NCI-H128 (cell line): ENCODE data around the gene TACC3.

Experiments
- DNase-seq: peaks from one replicate; lab custom pipeline; 2025; ENCODE audit not compliant: unreplicated experiment; lab: John Stamatoyannopoulos, UW

Gene TACC3

GRCh38 chr4:1721003-1721665, at the start of gene TACC3, which contains the start of gene TMEM129:
Gene TACC3 (plus strand): TSS chr4:1721521. CDS start chr4:1723422, 1,901 bp downstream.
Gene TMEM129 (minus strand): TSS chr4:1721323. CDS start chr4:1720837, 486 bp downstream.
- DNase-seq = peak; percentile 92

GRCh38 chr4:1673671-1674070, 47.6 kb upstream of the TACC3 start:
- DNase-seq = no peak

GRCh38 chr4:1674682-1675081, 46.6 kb upstream of the TACC3 start:
- no peak for DNase-seq

GRCh38 chr4:1675136-1675801, 46.1 kb upstream of the TACC3 start:
- DNase-seq = no peak

- DNase-seq = no peak
These were observed 45.6 kb upstream of the TACC3 start for GRCh38 chr4:1675802-1676137.

GRCh38 chr4:1676605-1677525, 44.5 kb upstream of the TACC3 start:
- DNase-seq = no peak

GRCh38 chr4:1678244-1678643, 43.1 kb upstream of the TACC3 start:
- no peak for DNase-seq

- no peak for DNase-seq
These were observed 38.5 kb upstream of the TACC3 start for GRCh38 chr4:1682860-1683259.

GRCh38 chr4:1683261-1683735, 38.0 kb upstream of the TACC3 start:
- no peak for DNase-seq

GRCh38 chr4:1683736-1684505, 37.4 kb upstream of the TACC3 start, which contains the start of gene FAM53A:
Gene FAM53A (minus strand): TSS chr4:1684313. CDS start chr4:1668741, 15,572 bp downstream.
- peak; percentile 58 for DNase-seq

GRCh38 chr4:1684506-1685234, 36.7 kb upstream of the TACC3 start:
- DNase-seq = no peak

GRCh38 chr4:1685235-1686150, 35.8 kb upstream of the TACC3 start:
- DNase-seq = no peak

- DNase-seq = no peak
These were observed 34.8 kb upstream of the TACC3 start for GRCh38 chr4:1686440-1687036.

- no peak for DNase-seq
These were observed 30.6 kb upstream of the TACC3 start for GRCh38 chr4:1690698-1691097.

GRCh38 chr4:1691737-1692373, 29.5 kb upstream of the TACC3 start:
- no peak for DNase-seq

GRCh38 chr4:1693131-1693896, 28.0 kb upstream of the TACC3 start:
- DNase-seq = peak; percentile 19

- no peak for DNase-seq
These were observed 25.4 kb upstream of the TACC3 start for GRCh38 chr4:1695913-1696312.
